Rectal smooth muscle tissue (tissue), 1 donor: Measurements from ENCODE around the gene GPR45.
"Not testable (repeated sequence)": the region's sequence is repeated elsewhere in the genome, so short reads cannot be mapped to it uniquely, and the experiment has no call there.

ENCODE experiments used
- H3K27ac ChIP-seq: one replicate; pipeline ENCODE4 v1.7.0; 2013; ENCODE audit warnings: low read depth, low read length, inconsistent platforms
- H3K27me3 ChIP-seq: one replicate; pipeline ENCODE4 v1.7.0; 2013; ENCODE audit warnings: low read length; ENCODE audit not compliant: control insufficient read depth, insufficient read depth
- H3K36me3 ChIP-seq: one replicate; pipeline ENCODE4 v1.7.0; 2013; ENCODE audit warnings: low read length; ENCODE audit not compliant: control insufficient read depth, insufficient read depth
- H3K4me1 ChIP-seq: one replicate; pipeline ENCODE4 v1.7.0; 2013; ENCODE audit warnings: low read length; ENCODE audit not compliant: control insufficient read depth, insufficient read depth
- H3K4me3 ChIP-seq: one replicate; pipeline ENCODE4 v1.7.0; 2013; ENCODE audit warnings: low read length
- H3K9ac ChIP-seq: one replicate; pipeline ENCODE4 v1.7.0; 2013; ENCODE audit warnings: low read length

GPR45 gene

DNA sequence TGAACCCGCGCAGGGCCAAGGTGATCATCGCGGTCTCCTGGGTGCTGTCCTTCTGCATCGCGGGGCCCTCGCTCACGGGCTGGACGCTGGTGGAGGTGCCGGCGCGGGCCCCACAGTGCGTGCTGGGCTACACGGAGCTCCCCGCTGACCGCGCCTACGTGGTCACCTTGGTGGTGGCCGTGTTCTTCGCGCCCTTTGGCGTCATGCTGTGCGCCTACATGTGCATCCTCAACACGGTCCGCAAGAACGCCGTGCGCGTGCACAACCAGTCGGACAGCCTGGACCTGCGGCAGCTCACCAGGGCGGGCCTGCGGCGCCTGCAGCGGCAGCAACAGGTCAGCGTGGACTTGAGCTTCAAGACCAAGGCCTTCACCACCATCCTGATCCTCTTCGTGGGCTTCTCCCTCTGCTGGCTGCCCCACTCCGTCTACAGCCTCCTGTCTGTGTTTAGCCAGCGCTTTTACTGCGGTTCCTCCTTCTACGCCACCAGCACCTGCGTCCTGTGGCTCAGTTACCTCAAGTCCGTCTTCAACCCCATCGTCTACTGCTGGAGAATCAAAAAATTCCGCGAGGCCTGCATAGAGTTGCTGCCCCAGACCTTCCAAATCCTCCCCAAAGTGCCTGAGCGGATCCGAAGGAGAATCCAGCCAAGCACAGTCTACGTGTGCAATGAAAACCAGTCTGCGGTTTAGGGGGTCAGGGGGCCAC is 897 bp downstream of the GPR45 start:
- H3K27ac ChIP-seq: no peak overlapping the region
- no peaks in the 10 kb centered on the region for H3K27me3 ChIP-seq
- no peak overlapping the region for H3K9ac ChIP-seq
- H3K4me3 ChIP-seq: no peak overlapping the region
- H3K4me1 ChIP-seq: no peaks in the 10 kb centered on the region
- H3K36me3 ChIP-seq: no peaks in the 10 kb centered on the region

DNA sequence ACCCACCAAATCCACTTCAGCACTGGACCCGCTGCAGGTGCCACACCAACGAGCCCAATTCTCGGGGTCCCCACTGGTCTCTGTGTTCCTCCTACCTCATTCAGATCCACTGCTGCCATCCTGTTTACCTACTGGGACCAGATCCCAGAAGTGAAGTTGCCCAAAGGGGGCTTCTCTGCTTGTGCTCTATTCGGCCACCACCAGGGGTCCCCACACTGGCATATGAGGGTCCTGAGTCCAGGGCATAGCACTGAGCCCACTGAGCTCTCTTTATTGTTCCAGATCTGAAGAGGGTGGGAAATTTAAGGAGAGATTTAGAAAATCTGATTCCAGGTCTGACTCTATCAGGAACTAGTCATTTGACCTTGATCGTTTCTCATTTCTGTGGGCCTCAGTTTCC is 2.4 kb downstream of the GPR45 start:
- Histone ChIP-seq H3K9ac (no peak overlapping the region), H3K27ac (no peak overlapping the region), H3K36me3 (no peaks in the 10 kb centered on the region), H3K4me3 (no peak overlapping the region), H3K4me1 (no peaks in the 10 kb centered on the region), H3K27me3 (no peaks in the 10 kb centered on the region)

DNA sequence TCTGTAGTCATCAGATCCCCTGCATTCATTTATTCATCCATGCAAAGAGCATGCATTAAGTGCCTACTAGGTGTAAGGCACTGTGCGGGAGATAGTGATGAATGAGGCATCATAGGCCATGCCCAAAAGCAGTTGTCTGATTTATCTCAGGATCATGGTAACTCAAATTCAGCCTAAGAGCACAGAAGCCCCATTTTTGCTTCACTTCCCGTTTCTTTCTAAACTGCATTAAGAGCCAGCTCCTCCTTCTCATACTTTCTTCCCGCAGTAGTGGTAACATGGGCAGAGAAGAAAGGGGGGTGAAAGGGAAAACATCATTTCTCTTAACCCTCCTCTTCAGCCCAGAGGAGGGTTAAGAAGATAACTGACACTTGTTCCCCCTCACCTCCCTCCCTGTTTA is 2.9 kb downstream of the GPR45 start:
- Histone ChIP-seq H3K36me3 (no peaks in the 10 kb centered on the region), H3K4me1 (no peaks in the 10 kb centered on the region), H3K27me3 (no peaks in the 10 kb centered on the region)

DNA sequence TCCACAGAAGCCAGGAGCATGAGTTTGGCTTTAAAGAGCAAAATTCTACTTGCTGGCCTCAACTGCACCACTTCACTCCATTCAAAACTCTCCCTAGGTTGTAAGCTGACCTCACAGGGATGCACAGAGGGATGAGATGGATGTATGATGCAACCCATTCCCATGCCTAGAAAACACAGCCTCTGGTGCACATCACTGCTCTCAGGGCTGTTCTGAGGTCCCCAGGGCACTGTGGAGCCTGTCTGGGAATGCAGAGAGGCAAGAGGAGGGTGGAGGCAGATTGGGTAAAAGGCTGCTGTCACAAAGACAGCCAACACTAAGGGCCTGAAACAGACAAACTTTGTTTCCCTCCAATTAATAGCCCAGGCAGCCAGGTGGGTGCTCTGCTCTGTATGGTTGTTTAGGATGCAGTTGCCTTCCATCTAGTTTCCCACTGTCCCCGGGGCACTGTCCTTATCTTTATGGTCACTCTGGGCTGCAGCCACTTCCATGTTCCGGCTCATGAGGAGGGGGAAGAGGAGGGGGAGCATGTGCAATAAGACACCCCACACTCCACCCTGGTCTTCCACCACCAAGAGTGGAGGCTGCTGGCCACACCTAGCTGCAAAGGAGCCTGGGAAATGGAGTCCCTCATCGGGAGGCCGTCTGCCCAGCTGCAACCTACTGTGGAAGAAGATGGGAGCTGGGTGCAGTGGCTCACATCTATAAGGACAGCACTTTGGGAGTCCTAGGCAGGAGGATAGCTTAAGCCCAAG is 7.0 kb downstream of the GPR45 start:
- Histone ChIP-seq H3K4me3 (no peak overlapping the region), H3K9ac (no peak overlapping the region), H3K27me3 (no peaks in the 10 kb centered on the region), H3K27ac (no peak overlapping the region), H3K36me3 (no peaks in the 10 kb centered on the region), H3K4me1 (no peaks in the 10 kb centered on the region)

More for the DNA sequence above, 2.9 kb downstream of the GPR45 start:
- Histone ChIP-seq H3K27ac (no peak overlapping the region), H3K4me3 (no peak overlapping the region), H3K9ac (no peak overlapping the region)

DNA sequence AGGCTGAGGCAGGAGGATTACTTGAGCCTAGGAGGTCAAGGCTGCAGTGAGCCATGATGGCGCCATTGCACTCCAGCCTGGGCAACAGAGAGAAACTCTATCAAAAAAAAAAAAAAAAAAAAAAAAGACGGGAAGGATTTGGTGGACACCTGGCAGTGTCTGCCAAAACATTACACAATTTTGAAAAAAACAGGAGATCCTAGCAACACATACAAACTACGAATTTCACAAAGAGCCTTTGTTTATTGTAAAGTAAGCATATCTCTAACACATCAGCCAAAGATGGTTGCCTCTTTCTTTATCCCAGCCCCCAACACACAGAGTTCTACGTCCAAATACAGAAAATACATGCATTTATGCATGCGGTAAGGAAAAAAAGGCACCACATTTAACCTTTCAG is 7.6 kb downstream of the GPR45 start:
- no peaks in the 10 kb centered on the region for H3K27me3 ChIP-seq

DNA sequence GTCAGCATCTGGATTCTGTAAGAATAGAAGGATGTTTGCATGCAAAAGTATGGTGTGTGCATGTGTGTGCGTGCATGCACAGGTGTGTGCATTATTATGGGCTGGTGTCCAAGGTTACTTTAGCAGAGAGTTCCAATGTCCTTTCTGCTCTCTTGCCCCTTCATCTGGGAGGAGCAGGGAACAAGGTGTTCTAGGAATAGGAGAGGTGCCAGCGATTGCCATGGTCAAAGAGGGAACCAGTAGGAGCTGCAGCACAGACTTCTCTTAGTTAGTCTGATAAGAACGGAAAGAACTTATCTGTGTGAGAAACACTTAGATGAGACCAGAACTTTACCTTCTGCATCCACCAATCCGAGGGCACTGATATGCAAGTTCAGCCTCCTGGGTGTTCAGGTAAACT is 8.3 kb downstream of the GPR45 start:
- H3K9ac ChIP-seq: no peak overlapping the region

More for the DNA sequence above, 7.6 kb downstream of the GPR45 start:
- Histone ChIP-seq H3K4me3 (no peak overlapping the region), H3K4me1 (no peaks in the 10 kb centered on the region), H3K27ac (no peak overlapping the region), H3K36me3 (no peaks in the 10 kb centered on the region), H3K9ac (no peak overlapping the region)

DNA sequence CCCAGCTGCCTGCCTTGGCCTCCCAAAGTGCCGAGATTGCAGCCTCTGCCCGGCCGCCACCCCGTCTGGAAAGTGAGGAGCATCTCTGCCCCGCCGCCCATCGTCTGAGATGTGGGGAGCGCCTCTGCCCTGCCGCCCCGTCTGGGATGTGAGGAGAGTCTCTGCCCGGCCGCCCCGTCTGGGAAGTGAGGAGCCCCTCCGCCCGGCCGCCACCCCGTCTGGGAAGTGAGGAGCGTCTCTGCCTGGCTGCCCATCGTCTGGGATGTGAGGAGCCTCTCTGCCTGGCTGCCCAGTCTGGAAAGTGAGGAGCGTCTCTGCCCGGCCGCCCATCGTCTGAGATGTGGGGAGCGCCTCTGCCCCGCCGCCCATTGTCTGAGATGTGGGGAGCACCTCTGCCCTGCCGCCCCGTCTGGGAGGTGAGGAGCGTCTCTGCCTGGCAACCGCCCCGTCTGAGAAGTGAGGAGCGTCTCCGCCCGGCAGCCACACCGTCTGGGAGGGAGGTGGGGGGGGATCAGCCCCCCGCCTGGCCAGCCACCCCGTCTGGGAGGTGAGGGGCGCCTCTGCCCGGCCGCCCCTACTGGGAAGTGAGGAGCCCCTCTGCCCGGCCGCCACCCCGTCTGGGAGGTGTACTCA is 9.6 kb downstream of the GPR45 start:
- H3K4me1 ChIP-seq, H3K36me3 ChIP-seq, H3K27ac ChIP-seq, H3K4me3 ChIP-seq, H3K27me3 ChIP-seq, H3K9ac ChIP-seq: not testable (repeated sequence)

More for the DNA sequence above, 8.3 kb downstream of the GPR45 start:
- Histone ChIP-seq H3K27me3 (no peaks in the 10 kb centered on the region), H3K36me3 (no peaks in the 10 kb centered on the region), H3K4me1 (no peaks in the 10 kb centered on the region), H3K4me3 (no peak overlapping the region), H3K27ac (no peak overlapping the region)

DNA sequence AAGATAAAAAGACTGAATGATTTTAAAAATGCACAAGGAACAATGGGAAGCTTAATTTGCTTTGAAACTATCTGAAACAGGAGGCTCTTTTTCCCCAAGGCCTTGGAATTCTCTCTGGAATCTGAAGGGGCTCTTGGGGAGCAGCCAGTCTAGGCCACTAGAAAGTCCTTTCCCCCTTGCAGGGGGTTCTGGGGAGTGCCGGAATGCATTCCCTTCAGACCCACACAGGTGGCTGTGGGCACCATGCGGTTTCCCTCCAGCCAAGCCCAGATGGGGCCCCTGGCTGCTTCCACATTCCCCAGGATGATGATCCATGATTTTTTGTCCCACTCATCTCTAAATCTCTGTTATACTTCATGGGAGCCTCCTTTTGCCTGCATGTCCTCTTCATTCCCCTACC is 10.7 kb downstream of the GPR45 start:
- Histone ChIP-seq H3K9ac (no peak overlapping the region), H3K4me1 (no peaks in the 10 kb centered on the region), H3K4me3 (no peak overlapping the region), H3K27ac (no peak overlapping the region), H3K27me3 (no peaks in the 10 kb centered on the region), H3K36me3 (no peaks in the 10 kb centered on the region)

DNA sequence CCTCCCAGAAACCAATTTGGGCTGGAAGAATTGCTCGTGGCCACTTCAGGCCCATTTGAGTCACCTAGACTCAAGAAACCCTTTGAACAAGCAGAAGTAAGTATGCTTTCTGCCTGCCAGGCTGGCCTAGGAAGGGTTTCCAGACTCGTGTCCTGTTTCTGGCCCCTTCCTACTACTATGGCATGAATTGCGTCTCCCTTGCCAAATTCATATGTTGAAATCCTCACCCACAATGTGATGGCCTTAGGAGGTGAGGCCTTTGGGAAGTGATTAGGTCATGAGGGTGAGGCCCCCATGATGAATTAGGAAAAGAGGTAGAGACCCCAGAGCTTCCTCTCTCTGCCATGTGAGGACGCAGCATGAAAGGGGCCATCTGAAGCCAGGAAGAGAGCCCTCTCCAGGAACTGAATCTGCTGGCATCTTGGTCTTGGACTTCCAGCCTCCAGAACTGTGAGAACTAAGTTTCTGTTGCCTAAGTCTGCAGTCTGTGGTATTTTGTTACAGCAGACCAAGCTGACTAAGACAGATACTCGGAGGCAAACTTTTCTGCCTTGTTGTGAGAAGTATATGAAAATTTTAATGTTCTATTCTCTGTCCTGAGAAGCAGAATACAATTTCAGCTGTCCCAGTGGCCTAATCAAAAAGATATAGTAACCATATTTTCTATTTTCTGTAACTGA is 13.1 kb downstream of the GPR45 start:
- H3K9ac ChIP-seq: no peak overlapping the region

DNA sequence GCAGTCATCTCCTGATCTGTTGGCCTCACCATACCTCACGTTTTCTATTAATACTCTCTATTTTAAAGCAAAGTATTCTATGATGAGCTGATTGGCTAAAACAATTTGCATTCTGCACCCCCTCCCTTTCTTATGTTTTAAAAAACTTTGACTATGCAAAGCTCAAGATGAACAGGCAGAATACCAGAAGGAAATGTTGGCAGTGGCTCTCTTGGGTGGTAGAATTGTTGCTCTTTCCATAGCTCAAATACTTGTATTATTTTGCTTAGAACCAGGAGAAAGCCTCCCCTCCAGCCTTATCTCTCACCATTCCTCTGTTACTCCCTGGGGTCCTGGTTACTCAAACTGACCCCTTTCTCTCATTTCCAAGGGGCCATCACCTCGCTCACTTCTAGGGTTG is 14.4 kb downstream of the GPR45 start:
- no peaks in the 10 kb centered on the region for H3K27me3 ChIP-seq
- no peak overlapping the region for H3K9ac ChIP-seq
- H3K36me3 ChIP-seq: no peaks in the 10 kb centered on the region

More for the DNA sequence above, 13.1 kb downstream of the GPR45 start:
- Histone ChIP-seq H3K27ac (no peak overlapping the region), H3K4me1 (no peaks in the 10 kb centered on the region), H3K36me3 (no peaks in the 10 kb centered on the region), H3K27me3 (no peaks in the 10 kb centered on the region), H3K4me3 (no peak overlapping the region)

DNA sequence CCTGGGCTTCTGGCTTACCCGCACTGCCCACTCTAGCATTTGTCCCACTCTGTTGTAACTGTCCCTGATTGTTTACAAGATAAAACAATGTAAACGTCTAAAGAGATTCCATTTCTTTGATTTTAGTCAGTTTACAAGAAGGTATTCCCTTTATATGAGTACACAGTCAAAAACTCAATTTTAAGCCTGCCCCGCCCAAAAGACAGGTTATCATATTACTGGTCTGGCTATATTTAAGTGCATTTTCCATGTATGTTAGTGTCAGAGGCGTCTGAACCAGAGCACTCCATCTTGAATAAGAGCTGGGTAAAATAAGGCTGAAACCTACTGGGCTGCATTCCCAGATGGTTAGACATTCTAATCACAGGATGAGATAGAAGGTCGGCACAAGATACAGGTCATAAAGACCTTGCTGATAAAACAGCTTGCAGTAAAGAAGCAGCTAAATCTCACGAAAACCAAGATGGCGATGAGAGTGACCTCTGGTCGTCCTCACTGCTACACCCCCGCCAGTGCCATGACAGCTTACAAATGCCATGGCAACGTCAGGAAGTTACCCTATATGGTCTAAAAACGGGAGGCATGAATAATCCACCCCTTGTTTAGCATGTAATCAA is 15.0 kb downstream of the GPR45 start:
- Histone ChIP-seq H3K27ac (no peak overlapping the region), H3K27me3 (no peaks in the 10 kb centered on the region), H3K36me3 (no peaks in the 10 kb centered on the region), H3K9ac (no peak overlapping the region), H3K4me3 (no peak overlapping the region), H3K4me1 (no peaks in the 10 kb centered on the region)

More for the DNA sequence above, 14.4 kb downstream of the GPR45 start:
- Histone ChIP-seq H3K4me3 (no peak overlapping the region), H3K27ac (no peak overlapping the region), H3K4me1 (no peaks in the 10 kb centered on the region)

DNA sequence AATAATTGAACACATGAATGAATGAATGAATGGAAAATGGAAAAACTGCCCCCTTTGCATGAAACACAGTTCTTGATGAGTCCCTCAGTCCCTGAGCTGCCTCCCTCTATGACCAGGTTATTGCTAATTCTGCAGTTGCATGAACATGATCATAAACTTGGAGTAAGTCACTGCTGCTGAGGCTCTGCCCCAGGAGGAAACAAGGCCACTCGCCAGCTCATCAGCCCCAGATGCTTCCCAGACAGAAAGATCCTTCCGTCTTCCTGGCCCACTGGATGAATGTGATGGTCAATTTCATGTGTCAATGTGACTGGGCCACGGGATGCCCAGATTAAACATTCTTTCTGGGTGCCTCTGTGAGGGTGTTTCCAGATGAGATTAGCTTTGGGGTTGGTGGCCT is 16.4 kb downstream of the GPR45 start:
- H3K27me3 ChIP-seq: no peaks in the 10 kb centered on the region
- no peaks in the 10 kb centered on the region for H3K4me1 ChIP-seq
- no peaks in the 10 kb centered on the region for H3K36me3 ChIP-seq
- H3K9ac ChIP-seq: no peak overlapping the region
- no peak overlapping the region for H3K4me3 ChIP-seq
- H3K27ac ChIP-seq: no peak overlapping the region
